Right lobe of liver (tissue), 6 donors: ENCODE data around the gene CTSH. TPM values are rescaled to one million over a fixed set of nuclear protein-coding genes. Genes with fewer than 3 reads are reported as not detected.
A peak's percentile ranks its signal among the peaks of the same experiment; 100 is the strongest.

Experiments used
- ATAC-seq, 4 donors: fragments of 200-7000 bp; cut with Tn5 transposase; one replicate each; pipeline ENCODE4 v1.9.1; 2020; ENCODE audit warnings: mild to moderate bottlenecking in 4 of 4, moderate library complexity in 4 of 4
- DNase-seq, 3 donors: peaks; one replicate each; pipeline ENCODE4 v3.0.0-alpha.2; 2020
- H3K27ac ChIP-seq, 3 donors: fragments of 200-600 bp; one replicate each; pipeline ENCODE4 v1.8.0; 2022
- H3K27me3 ChIP-seq, 2 donors: fragments of 200-600 bp; one replicate each; pipeline ENCODE4 v1.8.0; 2022
- H3K36me3 ChIP-seq, 4 donors: fragments of 200-600 bp; sonication (generic) in 1 of 4; one replicate each; pipeline versions ENCODE4 v1.5.1 to v1.8.0; 2017 to 2022; ENCODE audit warnings: control low read depth in 1 of 4
- H3K4me1 ChIP-seq, 4 donors: fragments of 200-600 bp; sonication (generic) in 1 of 4; one replicate each; pipeline versions ENCODE4 v1.5.1 to v1.8.0; 2017 to 2022; ENCODE audit warnings: control low read depth in 1 of 4
- H3K4me3 ChIP-seq, 3 donors: fragments of 200-600 bp; one replicate each; pipeline ENCODE4 v1.8.0; 2022
- H3K9me3 ChIP-seq, 4 donors: fragments of 200-600 bp; sonication (generic) in 1 of 4; one replicate each; pipeline versions ENCODE4 v1.5.1 to v1.8.0; 2017 to 2022; ENCODE audit warnings: control low read depth in 1 of 4
- POLR2A ChIP-seq: fragments of 450-650 bp; IDR thresholded peaks from one replicate; pipeline ENCODE4 v1.6.1; 2017; ENCODE audit warnings: antibody characterized with exemption, mild to moderate bottlenecking
- WGBS: methylation state at CpG from one replicate; pipeline ENCODE4 v1.1.6; 2018; ENCODE audit warnings: low coverage, low lambda C conversion rate; ENCODE audit not compliant: insufficient coverage; ENCODE audit errors: missing lambda C conversion rate; 5-methylcytosine and 5-hydroxymethylcytosine counted together
- intact Hi-C, 2 donors: fragments of 100-400 bp; cut with DNase I; formaldehyde crosslinking; loops; one replicate each; pipeline versions ENCODE4 v1.11.2 to v1.14.1; 2022
- total RNA-seq, 6 experiments: library from RNA; depleted of rRNA in 2 of 6; stranded (reverse); fragments of >200 nt in 2 of 6; fragmentation: NEBNext Ultra II Directional in 3 of 6; extraction: Animal tissue kit (Norgen Biotek cat#: 25700) in 3 of 6; gene quantifications; one replicate each; pipeline versions ENCODE4 v1.1.0 to v1.2.4, GENCODE V29; 2016 to 2023
- TF ChIP-seq, protein P1 (sequence below), 4 donors: fragments of 200-600 bp in 3 of 4; fragments of 450-650 bp in 1 of 4; IDR thresholded peaks; one replicate each; pipeline versions ENCODE4 v1.5.1 to v1.8.0; 2016 to 2022; ENCODE audit warnings: antibody characterized with exemption in 4 of 4, mild to moderate bottlenecking in 2 of 4
- donor health status: DM: no; HTN: yes; CAD: no.
- donor health status: DM: no; HTN: no; CAD: no.
- donor health status: DM: no; HTN: no; CAD: no.
- donor health status: DM: no; HTN: yes; CAD: no.
- donor health status: DM: no; HTN: yes; CAD: no.

Gene CTSH
- total RNA-seq, 6 experiments from 2014 or later, result 32.0 to 183 (median 98.1) TPM

- intact Hi-C loops, result loop anchor here in 1 of 2 donors (10.0 kb wide), 1 partner anchor 50 kb away; no protein-coding TSS in a partner anchor
- Histone ChIP-seq H3K9me3 (no peaks in the 10 kb centered on the region), H3K4me3 (no peak overlapping the region), H3K36me3 (no peaks in the 10 kb centered on the region), H3K4me1 (peaks cover 0 to 19% (median 10%) of the 10 kb centered on the region in 4 donors), H3K27ac (no peak overlapping the region), H3K27me3 (no peaks in the 10 kb centered on the region)
- ATAC-seq (no peak), DNase-seq (no peak)
- 71% methylated on average over 3 of the region's 7 CpGs for WGBS
- TF ChIP-seq, protein P1, sequence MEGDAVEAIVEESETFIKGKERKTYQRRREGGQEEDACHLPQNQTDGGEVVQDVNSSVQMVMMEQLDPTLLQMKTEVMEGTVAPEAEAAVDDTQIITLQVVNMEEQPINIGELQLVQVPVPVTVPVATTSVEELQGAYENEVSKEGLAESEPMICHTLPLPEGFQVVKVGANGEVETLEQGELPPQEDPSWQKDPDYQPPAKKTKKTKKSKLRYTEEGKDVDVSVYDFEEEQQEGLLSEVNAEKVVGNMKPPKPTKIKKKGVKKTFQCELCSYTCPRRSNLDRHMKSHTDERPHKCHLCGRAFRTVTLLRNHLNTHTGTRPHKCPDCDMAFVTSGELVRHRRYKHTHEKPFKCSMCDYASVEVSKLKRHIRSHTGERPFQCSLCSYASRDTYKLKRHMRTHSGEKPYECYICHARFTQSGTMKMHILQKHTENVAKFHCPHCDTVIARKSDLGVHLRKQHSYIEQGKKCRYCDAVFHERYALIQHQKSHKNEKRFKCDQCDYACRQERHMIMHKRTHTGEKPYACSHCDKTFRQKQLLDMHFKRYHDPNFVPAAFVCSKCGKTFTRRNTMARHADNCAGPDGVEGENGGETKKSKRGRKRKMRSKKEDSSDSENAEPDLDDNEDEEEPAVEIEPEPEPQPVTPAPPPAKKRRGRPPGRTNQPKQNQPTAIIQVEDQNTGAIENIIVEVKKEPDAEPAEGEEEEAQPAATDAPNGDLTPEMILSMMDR (IDR thresholded peaks at IDR 0.05), result no peak
- TF ChIP-seq POLR2A, result no peak
Observed at GRCh38 chr15:78974272-78974918, 29.5 kb upstream of the CTSH start.

DNA sequence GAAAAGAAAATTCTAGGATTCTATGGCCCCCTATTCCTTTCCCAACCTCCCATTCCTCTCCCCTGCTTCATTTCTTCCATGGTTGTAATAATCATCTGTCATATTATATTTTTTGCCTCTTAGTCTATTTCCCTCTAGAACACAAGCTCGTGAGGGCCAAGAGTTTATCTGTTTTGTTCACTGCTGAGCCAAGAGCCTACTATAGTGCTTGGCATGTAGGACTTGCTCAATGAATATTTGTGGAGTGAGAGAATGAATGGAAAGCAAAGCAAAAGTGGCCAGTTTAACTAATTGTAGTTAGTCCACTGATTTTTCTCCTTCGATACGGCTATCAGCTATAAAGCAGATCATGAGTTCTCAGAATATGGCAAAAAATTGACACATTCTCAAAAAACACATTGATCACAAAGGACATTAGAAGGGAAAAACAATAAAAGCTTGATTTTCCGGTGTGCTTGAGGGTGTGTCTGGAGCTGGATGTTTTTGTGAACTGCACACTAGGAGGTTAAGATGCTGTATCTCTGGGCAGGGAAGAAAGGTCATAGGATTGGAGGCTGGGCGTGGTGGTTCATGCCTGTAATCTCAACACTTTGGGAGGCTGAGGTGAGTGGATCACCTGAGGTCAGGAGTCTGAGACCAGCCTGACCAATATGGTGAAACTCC is 25.0 kb upstream of the CTSH start:
- Histone ChIP-seq H3K27ac (peak overlapping the region in 2 of 3 donors; percentile 47 to 72), H3K36me3 (no peaks in the 10 kb centered on the region), H3K27me3 (no peaks in the 10 kb centered on the region), H3K4me3 (no peak overlapping the region), H3K4me1 (peaks cover 0 to 19% (median 11%) of the 10 kb centered on the region in 4 donors), H3K9me3 (no peaks in the 10 kb centered on the region)
- TF ChIP-seq, protein P1 (IDR thresholded peaks at IDR 0.05), result no peak
- no peak for TF ChIP-seq POLR2A
- ATAC-seq (peak in 3 of 4 donors; percentile 51 to 74 (median 68)), DNase-seq (no peak)
- intact Hi-C loops, result loop anchor here in 1 of 2 donors (10.0 kb wide), 1 partner anchor 45 kb away; no protein-coding TSS in a partner anchor
- 33% methylated on average over 5 of the region's 5 CpGs for WGBS

- no peaks in the 10 kb centered on the region for H3K27me3 ChIP-seq
- no peaks in the 10 kb centered on the region for H3K9me3 ChIP-seq
- ATAC-seq, result no peak
- H3K4me1 ChIP-seq, result peaks cover 0 to 19% (median 11%) of the 10 kb centered on the region in 4 donors
- no peaks in the 10 kb centered on the region for H3K36me3 ChIP-seq
- H3K27ac ChIP-seq, result no peak overlapping the region
- no peak overlapping the region for H3K4me3 ChIP-seq
- 81% methylated on average over 5 of the region's 5 CpGs for WGBS
- no peak for TF ChIP-seq POLR2A
- TF ChIP-seq, protein P1 (IDR thresholded peaks at IDR 0.05), result no peak
- no peak for DNase-seq
- intact Hi-C loops, result no loop called here
Observed at GRCh38 chr15:78968539-78969271, 23.9 kb upstream of the CTSH start.

- TF ChIP-seq, protein P1 (IDR thresholded peaks at IDR 0.05), result no peak
- TF ChIP-seq POLR2A, result no peak
- peaks cover 0 to 19% (median 11%) of the 10 kb centered on the region in 4 donors for H3K4me1 ChIP-seq
- no peaks in the 10 kb centered on the region for H3K9me3 ChIP-seq
- H3K27ac ChIP-seq, result no peak overlapping the region
- peak in 1 of 4 donors; percentile 11 for ATAC-seq
- intact Hi-C loops, result no loop called here
- no peaks in the 10 kb centered on the region for H3K36me3 ChIP-seq
- DNase-seq, result no peak
- no peaks in the 10 kb centered on the region for H3K27me3 ChIP-seq
- H3K4me3 ChIP-seq, result no peak overlapping the region
- 61% methylated on average over 2 of the region's 2 CpGs for WGBS
Observed at GRCh38 chr15:78968114-78968513, 23.3 kb upstream of the CTSH start.
